Heart left ventricle (tissue), 13 donors: ENCODE data around the gene SLC5A9.

Source experiments
- POLR2A ChIP-seq, 2 donors: fragments of 450-650 bp; IDR thresholded peaks; one replicate each; pipeline ENCODE4 v1.6.1; 2017; ENCODE audit warnings: antibody characterized with exemption in 2 of 2, mild to moderate bottlenecking in 2 of 2, moderate library complexity in 2 of 2
- TF ChIP-seq, protein P1 (sequence below), 12 donors: fragments of 200-600 bp; sonication (generic) in 4 of 12; IDR thresholded peaks; one replicate each; pipeline versions ENCODE4 v1.5.0 to v1.8.0; 2018 to 2022; ENCODE audit warnings: antibody characterized with exemption in 12 of 12, mild to moderate bottlenecking in 5 of 12
- donor health status: ischemic (EF 13 %, LVEDD 7.1; RV severe dilation, severe dysfunction).
- donor health status: DM: no; HTN: yes; CAD: no.
- donor health status: DM: no; HTN: no; CAD: no.
- donor health status: ischemic (EF 25% LVEDD 6.9; RV normal size, moderate dysfunction).
- donor health status: ischemic (EF 25% LVEDD 5.7; RV mildly dilated, moderate dysfunction).
- donor health status: ischemic (EF 35%, LVEDD 5.7; RV mildly dilated, moderate dysfunction).
- donor health status: nonischemic (EF 11% LVEDD 7.7; RV severe dilation, severe dysfunction).
- donor health status: DM: yes; HTN: yes; CAD: no.
- donor health status: PGD.
- donor health status: ischemic (EF 29% LVEDD 5.4; RV normal size, mild dysfunction).
- donor health status: nonischemic (EF 23%, LVEDD 6.1; RV moderate dilation, normal function).

DNA sequence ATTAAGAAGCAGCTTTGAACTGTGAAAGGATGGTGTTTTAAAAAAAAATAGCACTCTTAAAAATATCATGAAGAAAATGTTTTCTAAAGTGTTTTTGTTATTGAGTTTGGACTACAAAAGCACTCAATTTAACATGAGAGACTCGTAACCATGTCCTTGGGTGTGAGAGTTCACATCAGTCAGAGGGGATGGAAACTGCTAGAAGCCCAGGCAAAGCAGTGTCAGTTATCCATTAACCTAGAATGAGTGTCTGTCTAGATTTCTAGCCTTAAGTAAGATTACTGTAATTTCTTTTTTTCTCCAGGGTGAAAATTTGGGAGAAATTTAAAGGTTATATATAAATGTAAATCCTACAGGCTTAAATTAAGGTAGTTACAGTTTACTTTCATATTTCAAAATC is 31.7 kb downstream of the SLC5A9 start:
- TF ChIP-seq, protein P1, sequence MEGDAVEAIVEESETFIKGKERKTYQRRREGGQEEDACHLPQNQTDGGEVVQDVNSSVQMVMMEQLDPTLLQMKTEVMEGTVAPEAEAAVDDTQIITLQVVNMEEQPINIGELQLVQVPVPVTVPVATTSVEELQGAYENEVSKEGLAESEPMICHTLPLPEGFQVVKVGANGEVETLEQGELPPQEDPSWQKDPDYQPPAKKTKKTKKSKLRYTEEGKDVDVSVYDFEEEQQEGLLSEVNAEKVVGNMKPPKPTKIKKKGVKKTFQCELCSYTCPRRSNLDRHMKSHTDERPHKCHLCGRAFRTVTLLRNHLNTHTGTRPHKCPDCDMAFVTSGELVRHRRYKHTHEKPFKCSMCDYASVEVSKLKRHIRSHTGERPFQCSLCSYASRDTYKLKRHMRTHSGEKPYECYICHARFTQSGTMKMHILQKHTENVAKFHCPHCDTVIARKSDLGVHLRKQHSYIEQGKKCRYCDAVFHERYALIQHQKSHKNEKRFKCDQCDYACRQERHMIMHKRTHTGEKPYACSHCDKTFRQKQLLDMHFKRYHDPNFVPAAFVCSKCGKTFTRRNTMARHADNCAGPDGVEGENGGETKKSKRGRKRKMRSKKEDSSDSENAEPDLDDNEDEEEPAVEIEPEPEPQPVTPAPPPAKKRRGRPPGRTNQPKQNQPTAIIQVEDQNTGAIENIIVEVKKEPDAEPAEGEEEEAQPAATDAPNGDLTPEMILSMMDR (IDR thresholded peaks at IDR 0.05) = no peak
- no peak for TF ChIP-seq POLR2A (IDR thresholded peaks at IDR 0.05)
